Vagina (tissue), 2 donors: Measurements from ENCODE around the gene NT5C1B. TPM values are rescaled to one million over a fixed set of nuclear protein-coding genes. Genes with fewer than 3 reads are reported as not detected.

Experiments
- DNase-seq, 2 donors: peaks; one replicate each; pipeline ENCODE4 v3.0.0-alpha.2; 2017; ENCODE audit errors: extremely low spot score in 2 of 2
- H3K27ac ChIP-seq: fragments of 200-600 bp; sonication (generic); one replicate; pipeline ENCODE4 v1.5.1; 2019
- H3K27me3 ChIP-seq: fragments of 200-600 bp; sonication (generic); one replicate; pipeline ENCODE4 v1.5.1; 2019
- H3K36me3 ChIP-seq, 2 donors: fragments of 200-600 bp; sonication (generic); one replicate each; pipeline ENCODE4 v1.5.1; 2017 to 2019
- H3K4me1 ChIP-seq: fragments of 200-600 bp; sonication (generic); one replicate; pipeline ENCODE4 v1.5.1; 2019
- H3K4me3 ChIP-seq, 2 donors: fragments of 200-600 bp; sonication (generic); 1 replicate in 1 of 2; 2 replicates in 1 of 2; pipeline ENCODE4 v1.5.1; 2016 to 2019
- H3K9me3 ChIP-seq: fragments of 200-600 bp; sonication (generic); one replicate; pipeline ENCODE4 v1.5.1; 2019
- POLR2A ChIP-seq, 2 donors: fragments of 450-650 bp; IDR thresholded peaks; one replicate each; pipeline ENCODE4 v1.6.1; 2017; ENCODE audit warnings: antibody characterized with exemption in 2 of 2, mild to moderate bottlenecking in 2 of 2, moderate library complexity in 2 of 2
- POLR2AphosphoS5 ChIP-seq, 2 donors: sonication (generic); formaldehyde crosslinking; IDR thresholded peaks; one replicate each; pipeline ENCODE4 v1.9.0; 2017; ENCODE audit warnings: antibody characterized with exemption in 2 of 2, mild to moderate bottlenecking in 2 of 2, low read depth in 1 of 2; ENCODE audit not compliant: insufficient read depth in 1 of 2
- intact Hi-C: fragments of 100-400 bp; cut with DNase I; formaldehyde crosslinking; loops from one replicate; pipeline ENCODE4 v1.15.1; 2023
- total RNA-seq: library from RNA; depleted of rRNA; stranded (reverse); fragments of >200 nt; gene quantifications from one replicate; pipeline ENCODE4 v1.2.3, GENCODE V29; 2016
- TF ChIP-seq, protein P1 (sequence below), 3 experiments: fragments of 450-650 bp in 2 of 3; fragments of 200-600 bp in 1 of 3; sonication (generic) in 1 of 3; IDR thresholded peaks; one replicate each; pipeline ENCODE4 v1.5.1; 2017 to 2019; ENCODE audit warnings: antibody characterized with exemption in 3 of 3, mild to moderate bottlenecking in 2 of 3, moderate library complexity in 2 of 3

Gene NT5C1B
- total RNA-seq, 1 donor from 2014 or later, result not detected

DNA sequence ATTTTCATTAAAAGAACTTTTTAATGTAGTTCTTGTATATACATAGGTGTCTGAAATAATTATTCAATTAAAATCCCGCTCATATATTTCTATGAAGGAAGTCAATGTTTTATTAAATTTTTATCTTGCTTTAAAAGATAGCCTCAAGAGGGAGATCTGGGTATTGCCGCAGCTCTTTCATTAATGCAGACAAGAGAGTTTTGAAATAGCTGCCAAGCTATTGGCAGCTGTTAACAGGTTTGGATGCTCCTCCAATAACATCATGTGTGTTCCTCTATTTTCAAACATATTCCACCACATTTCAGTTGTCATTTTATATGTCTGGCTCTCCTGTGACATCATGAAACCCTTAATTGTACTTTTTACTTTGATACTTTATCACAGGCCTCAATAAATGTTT lies 12.9 kb upstream of the NT5C1B start:
- no peaks in the 10 kb centered on the region for H3K9me3 ChIP-seq
- intact Hi-C loops, result loop anchor here (1.0 kb wide), 1 partner anchor 10 kb away; no protein-coding TSS in a partner anchor
- H3K4me3 ChIP-seq, result no peak overlapping the region
- H3K4me1 ChIP-seq, result no peaks in the 10 kb centered on the region
- H3K27me3 ChIP-seq, result no peaks in the 10 kb centered on the region
- DNase-seq, result no peak
- no peaks in the 10 kb centered on the region for H3K36me3 ChIP-seq
- TF ChIP-seq POLR2A (IDR thresholded peaks at IDR 0.05), result no peak
- TF ChIP-seq, protein P1, sequence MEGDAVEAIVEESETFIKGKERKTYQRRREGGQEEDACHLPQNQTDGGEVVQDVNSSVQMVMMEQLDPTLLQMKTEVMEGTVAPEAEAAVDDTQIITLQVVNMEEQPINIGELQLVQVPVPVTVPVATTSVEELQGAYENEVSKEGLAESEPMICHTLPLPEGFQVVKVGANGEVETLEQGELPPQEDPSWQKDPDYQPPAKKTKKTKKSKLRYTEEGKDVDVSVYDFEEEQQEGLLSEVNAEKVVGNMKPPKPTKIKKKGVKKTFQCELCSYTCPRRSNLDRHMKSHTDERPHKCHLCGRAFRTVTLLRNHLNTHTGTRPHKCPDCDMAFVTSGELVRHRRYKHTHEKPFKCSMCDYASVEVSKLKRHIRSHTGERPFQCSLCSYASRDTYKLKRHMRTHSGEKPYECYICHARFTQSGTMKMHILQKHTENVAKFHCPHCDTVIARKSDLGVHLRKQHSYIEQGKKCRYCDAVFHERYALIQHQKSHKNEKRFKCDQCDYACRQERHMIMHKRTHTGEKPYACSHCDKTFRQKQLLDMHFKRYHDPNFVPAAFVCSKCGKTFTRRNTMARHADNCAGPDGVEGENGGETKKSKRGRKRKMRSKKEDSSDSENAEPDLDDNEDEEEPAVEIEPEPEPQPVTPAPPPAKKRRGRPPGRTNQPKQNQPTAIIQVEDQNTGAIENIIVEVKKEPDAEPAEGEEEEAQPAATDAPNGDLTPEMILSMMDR (IDR thresholded peaks at IDR 0.05), result no peak
- no peak for TF ChIP-seq POLR2AphosphoS5 (IDR thresholded peaks at IDR 0.05; ENCODE audit: insufficient read depth in 1 of 2, low read depth in 1 of 2)
- no peak overlapping the region for H3K27ac ChIP-seq

DNA sequence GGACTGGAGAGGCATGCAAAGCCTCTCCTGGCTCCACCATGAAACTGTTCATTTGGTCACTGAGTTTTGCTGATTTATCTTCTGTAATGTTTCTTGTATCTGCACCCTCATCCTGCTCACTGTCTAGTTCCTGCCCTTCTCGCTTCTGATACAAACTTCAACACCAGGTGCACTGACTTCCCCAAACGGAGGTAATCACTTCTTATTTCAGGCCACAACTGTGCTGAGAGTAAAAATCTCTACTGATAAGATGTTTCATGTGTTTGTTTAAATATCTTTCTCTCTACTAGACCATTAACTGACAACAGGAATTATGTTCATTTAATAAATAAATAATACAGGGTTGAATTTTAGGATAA lies 10.9 kb upstream of the NT5C1B start:
- intact Hi-C loops, result no loop called here
- Histone ChIP-seq H3K27me3 (no peaks in the 10 kb centered on the region), H3K27ac (no peak overlapping the region), H3K36me3 (no peaks in the 10 kb centered on the region), H3K9me3 (no peaks in the 10 kb centered on the region), H3K4me3 (no peak overlapping the region), H3K4me1 (no peaks in the 10 kb centered on the region)
- no peak for DNase-seq
- TF ChIP-seq POLR2AphosphoS5 (IDR thresholded peaks at IDR 0.05; ENCODE audit: insufficient read depth in 1 of 2, low read depth in 1 of 2) (no peak), POLR2A (IDR thresholded peaks at IDR 0.05) (no peak)
- TF ChIP-seq, protein P1 (IDR thresholded peaks at IDR 0.05), result no peak

DNA sequence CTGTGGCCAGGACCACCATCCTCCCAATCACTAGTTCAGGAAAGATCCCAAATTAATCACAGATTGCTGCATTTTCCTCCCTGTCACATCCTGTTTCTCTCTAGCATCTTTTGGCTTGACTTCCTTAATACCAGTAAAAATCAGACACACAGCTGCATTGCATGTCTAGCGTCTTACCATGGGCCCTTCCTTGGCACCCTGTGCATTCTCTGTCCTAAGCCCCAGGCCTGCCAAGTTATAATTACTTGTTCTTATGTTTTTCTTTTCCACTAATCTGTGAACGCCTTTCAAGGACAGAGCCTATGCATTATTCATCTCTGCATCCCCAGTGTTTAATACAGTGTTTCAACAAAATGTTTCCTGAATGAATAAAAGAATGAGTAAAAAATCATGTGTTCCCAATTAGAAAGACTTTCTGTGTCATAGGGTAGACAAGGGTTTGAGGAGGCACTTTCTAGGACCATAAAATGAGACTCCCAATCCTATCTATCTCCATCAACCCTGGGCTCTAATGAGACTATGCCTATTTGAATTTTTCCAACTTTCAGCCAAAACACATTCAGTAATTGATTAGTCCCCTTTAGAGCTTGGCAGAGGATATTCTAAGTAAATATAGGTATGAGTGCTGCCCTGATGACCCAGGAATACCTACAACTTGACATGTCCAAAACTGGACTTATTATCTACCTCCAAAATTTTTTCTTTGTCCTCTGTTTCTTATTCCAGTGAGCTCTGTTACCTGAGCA lies 10.3 kb upstream of the NT5C1B start:
- Histone ChIP-seq H3K27me3 (no peaks in the 10 kb centered on the region), H3K4me1 (no peaks in the 10 kb centered on the region), H3K4me3 (no peak overlapping the region), H3K36me3 (no peaks in the 10 kb centered on the region), H3K9me3 (no peaks in the 10 kb centered on the region), H3K27ac (no peak overlapping the region)
- intact Hi-C loops, result no loop called here
- DNase-seq, result no peak
- TF ChIP-seq POLR2AphosphoS5 (IDR thresholded peaks at IDR 0.05; ENCODE audit: insufficient read depth in 1 of 2, low read depth in 1 of 2), result no peak
- TF ChIP-seq POLR2A (IDR thresholded peaks at IDR 0.05), result no peak
- TF ChIP-seq, protein P1 (IDR thresholded peaks at IDR 0.05), result no peak

DNA sequence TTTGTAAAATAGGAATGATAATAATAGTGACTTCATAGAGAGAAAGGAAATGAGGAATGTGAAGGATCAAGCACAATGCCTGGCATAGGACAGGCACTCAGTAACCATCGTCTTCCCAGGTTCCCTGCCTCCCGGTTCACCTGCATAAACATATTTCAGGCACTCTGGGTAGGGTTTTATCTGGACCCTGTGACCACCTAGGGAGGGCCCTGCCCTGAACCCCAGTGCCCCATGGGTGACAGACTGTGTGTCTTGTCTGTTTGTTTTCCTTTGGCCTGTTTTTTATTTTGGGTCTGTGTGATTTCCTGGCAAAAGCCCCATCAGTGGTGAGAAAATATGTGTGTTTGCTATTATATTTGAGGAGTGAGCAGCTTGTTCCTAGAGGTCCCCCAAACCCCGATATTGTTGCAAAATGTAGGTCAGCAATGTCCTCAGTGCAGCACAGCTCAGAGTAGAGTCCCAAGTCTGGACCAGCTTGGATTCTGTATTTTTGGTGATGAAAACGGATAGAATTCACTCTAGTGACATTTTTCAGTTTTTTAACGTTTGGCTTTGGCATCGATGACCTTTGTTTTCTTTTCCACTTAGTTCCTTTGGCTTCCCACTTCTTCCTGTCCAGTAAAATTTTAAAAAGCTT lies 9.6 kb upstream of the NT5C1B start:
- Histone ChIP-seq H3K36me3 (no peaks in the 10 kb centered on the region), H3K27ac (no peak overlapping the region), H3K4me3 (no peak overlapping the region), H3K27me3 (no peaks in the 10 kb centered on the region), H3K9me3 (no peaks in the 10 kb centered on the region), H3K4me1 (no peaks in the 10 kb centered on the region)
- intact Hi-C loops, result no loop called here
- no peak for DNase-seq
- TF ChIP-seq POLR2AphosphoS5 (IDR thresholded peaks at IDR 0.05; ENCODE audit: insufficient read depth in 1 of 2, low read depth in 1 of 2), result no peak
- TF ChIP-seq, protein P1 (IDR thresholded peaks at IDR 0.05), result no peak
- no peak for TF ChIP-seq POLR2A (IDR thresholded peaks at IDR 0.05)

DNA sequence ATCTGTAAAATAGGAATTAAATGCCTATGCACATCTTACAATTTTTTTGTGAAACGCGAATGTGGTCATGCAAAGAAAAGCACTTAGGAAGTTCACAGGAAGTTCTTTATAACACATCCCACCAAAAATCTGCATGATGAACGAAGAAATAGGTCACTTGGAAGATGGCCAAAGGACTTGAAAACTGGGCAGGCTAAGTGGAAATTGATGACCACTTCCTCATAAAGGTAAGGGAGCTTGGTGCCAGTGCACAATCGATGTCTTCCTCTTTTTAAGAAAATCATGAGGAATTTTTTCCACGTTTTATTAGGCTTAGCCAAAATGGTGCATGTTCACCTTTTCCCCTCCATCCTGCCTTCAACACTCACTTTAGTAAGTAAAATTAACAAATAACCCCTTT lies 8.2 kb upstream of the NT5C1B start:
- intact Hi-C loops, result no loop called here
- H3K36me3 ChIP-seq, result no peaks in the 10 kb centered on the region

More for the DNA sequence above, 8.2 kb upstream of the NT5C1B start:
- Histone ChIP-seq H3K4me1 (no peaks in the 10 kb centered on the region), H3K27ac (no peak overlapping the region), H3K4me3 (no peak overlapping the region), H3K9me3 (no peaks in the 10 kb centered on the region), H3K27me3 (no peaks in the 10 kb centered on the region)
- TF ChIP-seq POLR2AphosphoS5 (IDR thresholded peaks at IDR 0.05; ENCODE audit: insufficient read depth in 1 of 2, low read depth in 1 of 2) (no peak), POLR2A (IDR thresholded peaks at IDR 0.05) (no peak)
- TF ChIP-seq, protein P1 (IDR thresholded peaks at IDR 0.05), result no peak
- no peak for DNase-seq
